IPS-18a (cell line): ENCODE results near the gene WNT9A.

Experiments
- H3K27ac ChIP-seq: one replicate; pipeline ENCODE4 v1.5.1; 2013; ENCODE audit warnings: low read length
- H3K27me3 ChIP-seq: one replicate; pipeline ENCODE4 v1.6.1; 2013; ENCODE audit warnings: mild to moderate bottlenecking, low read length; ENCODE audit not compliant: control insufficient read depth, insufficient read depth
- H3K36me3 ChIP-seq: one replicate; pipeline ENCODE4 v1.6.1; 2013; ENCODE audit warnings: low read depth, low read length; ENCODE audit not compliant: control insufficient read depth
- H3K4me1 ChIP-seq: one replicate; pipeline ENCODE4 v1.6.1; 2013; ENCODE audit warnings: low read depth, low read length; ENCODE audit not compliant: control insufficient read depth
- H3K4me3 ChIP-seq: one replicate; pipeline ENCODE4 v1.5.1; 2013; ENCODE audit warnings: low read length
- H3K9ac ChIP-seq: one replicate; pipeline ENCODE4 v1.6.1; 2013; ENCODE audit warnings: mild to moderate bottlenecking, low read length, moderate library complexity
- H3K9me3 ChIP-seq: one replicate; pipeline ENCODE4 v1.6.1; 2013; ENCODE audit warnings: low read depth, low read length; ENCODE audit not compliant: control insufficient read depth

WNT9A gene

DNA sequence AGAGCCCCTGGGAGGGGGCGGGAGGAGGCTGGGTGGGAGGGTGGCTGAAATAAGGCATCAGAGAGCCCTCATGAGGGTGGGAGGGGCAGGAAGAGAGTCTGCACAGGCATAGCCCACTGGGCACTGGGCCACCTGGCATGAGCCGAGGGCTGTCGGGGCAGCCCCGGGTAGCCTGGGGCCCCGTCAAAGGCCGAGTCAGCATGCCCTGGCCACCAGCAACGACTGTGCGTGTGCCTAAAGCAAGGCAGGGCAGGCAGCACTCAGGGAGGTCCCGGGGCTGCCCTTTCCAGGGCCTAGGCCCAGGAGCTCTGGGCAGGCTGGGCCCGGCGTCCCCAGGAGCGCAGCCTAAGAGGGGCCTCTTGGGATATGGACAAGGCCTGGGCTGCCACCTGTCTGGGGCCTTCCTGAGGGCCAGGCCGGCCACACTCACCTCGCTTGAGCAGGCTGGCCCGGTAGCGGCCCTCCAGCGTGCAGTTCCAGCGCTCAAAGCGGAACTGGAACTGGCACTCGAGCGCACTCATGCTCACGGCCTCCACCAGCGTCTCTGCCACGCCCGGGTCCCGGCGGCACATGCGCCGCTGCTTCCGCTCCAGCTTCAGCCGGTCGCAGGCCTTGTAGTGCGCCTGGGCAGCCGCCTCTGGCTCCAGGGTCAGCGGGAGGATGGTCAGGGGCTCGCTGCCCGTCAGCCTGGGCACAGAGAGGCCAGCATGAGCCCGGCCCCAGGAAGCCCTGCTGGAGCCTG lies 22.7 kb downstream of the WNT9A start:
- Histone ChIP-seq H3K9me3 (no peaks in the 10 kb centered on the region), H3K4me1 (no peaks in the 10 kb centered on the region), H3K9ac (no peak overlapping the region), H3K4me3 (no peak overlapping the region), H3K27me3 (no peaks in the 10 kb centered on the region), H3K27ac (no peak overlapping the region), H3K36me3 (no peaks in the 10 kb centered on the region)

DNA sequence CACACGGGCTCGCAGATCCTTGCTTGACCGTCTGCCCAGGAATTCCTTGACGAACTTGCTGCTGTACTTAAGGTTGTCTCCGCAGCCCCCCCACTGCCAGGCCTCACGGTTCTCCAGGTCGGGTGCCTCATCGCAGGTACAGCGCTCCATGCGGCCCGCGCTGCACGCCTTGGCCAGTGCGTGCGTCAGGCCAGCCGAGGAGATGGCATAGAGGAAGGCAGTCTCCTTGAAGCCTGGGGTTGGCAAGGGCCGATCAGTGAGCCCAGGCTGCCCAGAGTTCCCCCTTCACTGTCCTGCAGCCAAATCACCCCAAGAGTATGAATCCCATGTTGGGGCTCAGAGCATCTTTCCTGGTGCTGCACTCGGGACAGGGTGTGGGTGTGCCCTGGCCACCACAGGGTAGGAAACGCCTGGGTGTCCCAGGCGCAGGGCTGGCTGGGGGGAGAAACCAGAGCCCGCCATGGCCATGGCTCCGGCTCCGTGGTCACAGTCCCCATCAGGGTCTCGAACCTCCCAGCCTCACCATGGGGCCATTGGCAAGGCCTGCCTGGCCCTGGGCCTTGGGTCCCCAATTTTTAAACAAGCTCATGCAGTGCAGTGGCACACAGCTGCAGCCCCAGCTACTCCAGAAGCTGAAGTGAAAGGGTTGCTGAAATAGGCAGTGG lies 23.4 kb downstream of the WNT9A start:
- Histone ChIP-seq H3K27me3 (no peaks in the 10 kb centered on the region), H3K36me3 (no peaks in the 10 kb centered on the region), H3K4me1 (peaks cover 4% of the 10 kb centered on the region), H3K4me3 (no peak overlapping the region), H3K27ac (no peak overlapping the region), H3K9me3 (no peaks in the 10 kb centered on the region), H3K9ac (no peak overlapping the region)

DNA sequence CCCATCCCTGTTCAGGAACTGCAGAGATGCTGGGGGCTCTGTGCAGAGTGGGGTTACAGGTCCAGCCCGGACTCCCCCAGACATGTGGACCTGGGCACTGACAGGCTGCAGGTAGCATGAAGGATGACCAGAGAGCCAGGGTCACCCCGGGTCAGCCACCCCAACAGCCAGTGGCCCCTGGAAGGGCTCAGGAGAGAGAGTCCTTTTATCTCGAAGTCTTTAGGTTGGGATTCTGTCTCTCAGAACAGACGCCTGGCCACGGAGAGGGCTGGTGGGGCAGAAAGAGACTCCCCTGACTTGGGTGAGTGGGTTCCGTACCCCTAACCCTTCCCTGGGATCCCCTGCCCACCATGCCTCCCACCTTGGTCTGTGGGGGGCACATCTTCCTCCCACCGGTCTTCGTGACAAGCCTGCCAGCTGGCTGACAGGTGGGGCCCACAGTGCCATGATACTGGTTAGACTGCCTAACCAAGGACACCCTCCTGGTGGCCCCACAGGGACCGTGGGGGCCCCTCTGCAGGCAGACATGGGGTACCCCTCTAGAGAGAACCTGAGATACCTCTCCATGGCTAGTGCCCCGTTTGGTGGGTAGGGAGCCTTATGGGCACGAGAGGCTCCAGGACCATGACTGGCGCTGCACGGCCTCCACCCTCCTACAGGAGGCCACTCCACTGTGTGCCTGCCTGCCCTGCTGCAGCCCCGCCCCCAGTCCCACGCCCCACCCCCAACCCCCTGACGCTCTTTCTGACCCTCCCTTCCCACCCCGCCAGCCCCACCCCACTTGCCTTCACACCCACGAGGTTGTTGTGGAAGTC lies 24.2 kb downstream of the WNT9A start:
- peaks cover 4% of the 10 kb centered on the region for H3K4me1 ChIP-seq
- no peak overlapping the region for H3K27ac ChIP-seq
- no peak overlapping the region for H3K9ac ChIP-seq
- H3K9me3 ChIP-seq, result no peaks in the 10 kb centered on the region
- H3K4me3 ChIP-seq, result no peak overlapping the region
- H3K36me3 ChIP-seq, result no peaks in the 10 kb centered on the region
- H3K27me3 ChIP-seq, result no peaks in the 10 kb centered on the region

GRCh38 chr1:227922501-227923352 lies 25.0 kb downstream of the WNT9A start:
- H3K27ac ChIP-seq, result no peak overlapping the region
- no peaks in the 10 kb centered on the region for H3K9me3 ChIP-seq
- no peaks in the 10 kb centered on the region for H3K27me3 ChIP-seq
- H3K36me3 ChIP-seq, result no peaks in the 10 kb centered on the region
- peaks cover 4% of the 10 kb centered on the region for H3K4me1 ChIP-seq
- no peak overlapping the region for H3K4me3 ChIP-seq
- no peak overlapping the region for H3K9ac ChIP-seq

DNA sequence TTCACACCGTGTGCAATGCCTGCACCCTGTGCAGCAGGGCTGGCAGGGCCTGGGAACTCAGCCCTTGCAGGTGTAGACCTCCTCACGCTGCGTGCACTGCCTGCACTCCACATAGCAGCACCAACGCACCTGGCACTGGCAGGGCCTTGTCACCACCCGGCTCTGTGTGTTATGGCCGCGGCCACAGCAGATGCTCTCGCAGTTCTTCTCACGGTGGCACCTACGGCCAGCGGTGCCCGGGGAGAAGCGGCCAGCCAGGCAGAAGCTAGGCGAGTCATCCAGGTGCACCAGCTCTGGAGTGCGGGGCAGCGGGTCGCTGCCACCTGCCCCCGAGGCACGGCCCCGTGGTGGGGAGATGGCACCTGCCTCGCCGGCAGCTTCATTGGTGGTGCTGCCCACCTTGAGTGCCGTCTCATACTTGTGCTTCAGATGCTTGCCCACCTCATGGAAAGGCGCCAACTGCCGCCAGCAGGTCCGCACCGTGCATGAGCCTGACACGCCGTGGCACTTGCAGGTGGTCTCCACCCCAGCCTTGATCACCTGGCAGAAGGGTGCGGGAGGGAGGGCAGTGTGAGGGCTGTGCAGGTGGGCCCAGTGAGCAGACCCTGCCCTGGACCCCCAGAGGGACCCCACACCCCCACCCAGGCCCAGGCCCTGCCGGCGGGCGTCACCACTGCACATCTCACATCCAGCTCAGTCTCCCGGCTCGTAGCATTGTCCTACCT lies 26.1 kb downstream of the WNT9A start:
- Histone ChIP-seq H3K9me3 (no peaks in the 10 kb centered on the region), H3K4me3 (no peak overlapping the region), H3K27me3 (no peaks in the 10 kb centered on the region), H3K9ac (no peak overlapping the region), H3K27ac (no peak overlapping the region), H3K4me1 (peaks cover 4% of the 10 kb centered on the region), H3K36me3 (no peaks in the 10 kb centered on the region)

DNA sequence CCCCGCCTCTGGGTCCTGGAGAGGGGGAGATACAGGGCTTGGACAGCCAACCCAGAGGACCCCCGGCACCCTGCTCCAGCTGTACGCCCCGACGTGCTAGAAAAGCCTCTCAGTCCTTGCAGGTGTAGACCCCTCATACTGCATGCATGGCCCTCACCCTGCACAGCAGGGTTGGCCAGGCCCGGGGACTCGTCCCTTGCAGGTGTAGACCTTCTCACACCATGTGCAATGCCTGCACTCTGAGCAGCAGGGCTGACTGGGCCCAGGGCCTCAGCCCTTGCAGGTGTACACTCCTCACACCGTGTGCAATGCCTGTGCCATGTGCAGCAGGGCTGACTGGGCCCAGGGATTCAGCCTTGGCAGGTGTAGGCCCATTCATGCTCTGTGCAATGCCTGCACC lies 26.8 kb downstream of the WNT9A start:
- H3K9ac ChIP-seq, result no peak overlapping the region
- H3K36me3 ChIP-seq, result no peaks in the 10 kb centered on the region
- H3K4me1 ChIP-seq, result peaks cover 4% of the 10 kb centered on the region
- H3K27ac ChIP-seq, result no peak overlapping the region
- no peaks in the 10 kb centered on the region for H3K27me3 ChIP-seq
- no peaks in the 10 kb centered on the region for H3K9me3 ChIP-seq
- no peak overlapping the region for H3K4me3 ChIP-seq

DNA sequence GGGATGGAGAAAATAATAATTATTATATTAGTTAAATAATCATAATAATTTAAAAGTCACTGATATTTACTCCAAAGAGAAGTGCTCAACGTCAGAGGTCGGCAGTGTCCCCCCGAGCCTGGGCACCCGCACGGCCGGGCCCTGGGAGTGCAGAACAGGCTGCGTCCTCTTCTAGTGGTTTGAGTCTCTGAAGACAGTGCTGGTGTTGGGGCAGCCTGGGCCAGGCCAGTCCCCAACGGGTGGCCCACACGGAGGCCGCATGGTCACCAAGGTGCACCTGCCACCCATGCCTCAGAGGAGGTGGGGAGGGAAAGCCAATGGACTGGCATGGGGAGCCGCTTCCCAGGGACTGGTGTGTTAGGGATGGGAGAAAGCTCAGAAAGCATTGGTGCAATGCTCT lies 27.3 kb downstream of the WNT9A start:
- Histone ChIP-seq H3K4me3 (no peak overlapping the region), H3K4me1 (peaks cover 4% of the 10 kb centered on the region), H3K9me3 (no peaks in the 10 kb centered on the region), H3K27ac (no peak overlapping the region), H3K27me3 (no peaks in the 10 kb centered on the region), H3K9ac (no peak overlapping the region), H3K36me3 (no peaks in the 10 kb centered on the region)

GRCh38 chr1:227919906-227920305 lies 27.8 kb downstream of the WNT9A start:
- Histone ChIP-seq H3K4me1 (peaks cover 4% of the 10 kb centered on the region), H3K27me3 (no peaks in the 10 kb centered on the region), H3K36me3 (no peaks in the 10 kb centered on the region), H3K4me3 (no peak overlapping the region), H3K9ac (no peak overlapping the region), H3K9me3 (no peaks in the 10 kb centered on the region), H3K27ac (no peak overlapping the region)

DNA sequence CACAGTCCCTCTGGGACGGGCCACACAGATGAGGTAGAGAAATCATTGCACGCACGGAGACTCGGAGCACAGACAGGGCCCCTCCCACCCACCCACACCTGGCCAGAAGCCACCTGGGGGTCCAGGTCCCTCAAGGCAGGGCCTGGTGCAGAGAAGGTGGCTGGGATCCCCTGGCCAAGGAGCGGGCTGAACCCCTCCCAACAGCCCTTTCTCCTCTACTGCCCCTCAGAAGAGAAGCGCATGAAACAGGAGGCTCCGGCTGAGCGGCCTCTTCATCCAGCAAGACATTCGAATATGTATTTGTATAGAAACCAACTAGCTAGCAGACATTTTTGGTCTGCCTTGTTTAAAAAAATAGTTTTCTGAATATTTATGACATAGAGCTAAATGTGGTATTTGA lies 29.0 kb downstream of the WNT9A start:
- Histone ChIP-seq H3K27ac (no peak overlapping the region), H3K4me1 (peaks cover 7% of the 10 kb centered on the region), H3K36me3 (no peaks in the 10 kb centered on the region), H3K9ac (no peak overlapping the region), H3K27me3 (no peaks in the 10 kb centered on the region), H3K4me3 (no peak overlapping the region), H3K9me3 (no peaks in the 10 kb centered on the region)

DNA sequence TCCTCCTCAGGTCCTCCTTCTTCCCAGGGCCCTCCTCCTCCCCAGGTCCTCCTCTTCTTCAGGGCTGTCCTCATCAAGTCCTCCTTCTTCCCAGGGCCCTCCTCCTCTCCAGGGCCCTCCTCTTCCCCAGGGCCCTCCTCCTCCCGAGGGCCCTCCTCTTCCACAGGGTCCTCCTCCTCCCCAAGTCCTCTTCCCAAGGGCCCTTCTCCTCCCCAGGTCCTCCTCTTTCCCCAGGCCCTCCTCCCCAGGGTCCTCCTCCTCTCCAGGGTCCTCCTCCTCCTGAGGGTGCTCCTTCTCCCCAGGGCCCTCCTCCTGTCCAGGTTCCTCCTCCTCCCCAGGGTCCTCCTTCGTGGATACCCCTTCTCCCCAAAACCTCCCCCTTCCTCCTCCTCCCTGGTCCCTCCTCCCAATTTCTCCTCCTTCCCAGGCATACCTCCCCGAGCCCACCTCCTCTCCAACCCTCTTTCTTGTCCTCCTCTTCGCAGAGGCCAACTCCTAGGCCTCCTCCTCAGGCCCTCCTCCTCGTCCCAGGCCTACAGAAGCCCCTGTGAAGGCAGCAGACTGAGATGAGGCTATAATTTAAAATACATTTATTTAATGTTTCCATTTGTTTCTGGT lies 29.5 kb downstream of the WNT9A start:
- no peaks in the 10 kb centered on the region for H3K36me3 ChIP-seq
- H3K4me1 ChIP-seq, result peaks cover 13% of the 10 kb centered on the region
- no peak overlapping the region for H3K27ac ChIP-seq
- no peak overlapping the region for H3K4me3 ChIP-seq
- H3K9ac ChIP-seq, result no peak overlapping the region
- no peaks in the 10 kb centered on the region for H3K27me3 ChIP-seq
- H3K9me3 ChIP-seq, result no peaks in the 10 kb centered on the region
